Esophagus squamous epithelium (tissue), 4 donors: Measurements from ENCODE around the gene USB1.

Source experiments
- CTCF ChIP-seq, 6 experiments: fragments of 450-650 bp in 4 of 6; fragments of 200-600 bp in 2 of 6; sonication (generic) in 2 of 6; IDR thresholded peaks; one replicate each; pipeline ENCODE4 v1.5.1; 2016 to 2019; ENCODE audit warnings: antibody characterized with exemption in 6 of 6, mild to moderate bottlenecking in 4 of 6, moderate library complexity in 4 of 6
- POLR2A ChIP-seq, 4 donors: fragments of 450-650 bp; IDR thresholded peaks; one replicate each; pipeline ENCODE4 v1.6.1; 2017; ENCODE audit warnings: antibody characterized with exemption in 4 of 4, mild to moderate bottlenecking in 4 of 4, moderate library complexity in 3 of 4

- TF ChIP-seq CTCF (IDR thresholded peaks at IDR 0.05) (no peak), POLR2A (IDR thresholded peaks at IDR 0.05) (no peak)
Observed at GRCh38 chr16:58036943-58037342, 35.7 kb downstream of the USB1 start.
